ENCODE measurements around the gene TNRC6A. TPM values are rescaled to one million over a fixed set of nuclear protein-coding genes. Genes with fewer than 3 reads are reported as not detected.

Gene TNRC6A
- total and polyA plus RNA-seq, 10 of the 15 experiments (the other 5 are each of a cell fraction or from before 2014, with no cell fraction given), result 4.6 to 41.3 (median 29.7) TPM

GRCh38 chr16:24822974-24823373 lies 93.5 kb downstream of the TNRC6A start (continued):
- TF ChIP-seq E2F8 (IDR thresholded peaks at IDR 0.05; ENCODE audit: low read depth, partially characterized antibody) (no peak), KDM1A (IDR thresholded peaks at IDR 0.05; ENCODE audit: borderline replicate concordance) (no peak), POLR2AphosphoS2 (IDR thresholded peaks at IDR 0.05; ENCODE audit: low read depth, low read length) (no peak), EED (IDR thresholded peaks at IDR 0.05; ENCODE audit: low read depth) (no peak), REST (IDR thresholded peaks at IDR 0.05; ENCODE audit: low read depth, low read length) (no peak), ESRRA (IDR thresholded peaks at IDR 0.05; ENCODE audit: low read length) (no peak)

GRCh38 chr16:24825696-24826095 lies 96.2 kb downstream of the TNRC6A start:
- ChIA-PET SMC1A (ENCODE audit: uncharacterized antibody, unreplicated experiment) (interaction anchor here (0.5 kb wide), 1 partner anchor 73 kb away, joined by 3 read pairs; no protein-coding TSS in a partner anchor), POLR2A (interaction anchor here (0.5 kb wide), 1 partner anchor 171 kb away, joined by 3 read pairs; no protein-coding TSS in a partner anchor), RAD21 (ENCODE audit: unreplicated experiment) (no interaction called here), CTCF (no interaction called here)
- WGBS (ENCODE audit: insufficient coverage, insufficient replicate concordance, low lambda C conversion rate, missing lambda C conversion rate), result 96% methylated on average over 10 of the region's 10 CpGs
- H3K36me3 ChIP-seq (ENCODE audit: control insufficient read depth in 2 of 2, insufficient read depth in 2 of 2, low read length in 1 of 2), result peaks cover 5 to 22% of the 10 kb centered on the region in 2 experiments; a peak in 3 of 4 replicates
- no peaks in the 10 kb centered on the region for H3K27me3 ChIP-seq (replicated peaks in 1 of 2; ENCODE audit: control insufficient read depth in 2 of 2, insufficient read depth in 2 of 2, low read length in 1 of 2)
- ATAC-seq (no peak), DNase-seq (ENCODE audit: low read depth, low spot score) (no peak), FAIRE-seq (no peak)
- BruUV-seq (replicated peaks), result no TSS peak
- no peak overlapping the region for H3K4me3 ChIP-seq
- intact Hi-C loops (cut with micrococcal nuclease; ENCODE audit: unreplicated experiment), result no loop called here
- in situ Hi-C loops (cut with MboI), result no loop called here
- H3K79me2 ChIP-seq (ENCODE audit: control insufficient read depth, insufficient read depth, low read length), result no peaks in the 10 kb centered on the region
- no peaks in the 10 kb centered on the region for H3K4me1 ChIP-seq (ENCODE audit: control insufficient read depth, insufficient read depth, low read length)
- H3K4me2 ChIP-seq (ENCODE audit: control insufficient read depth, insufficient read depth), result no peak overlapping the region
- H3K27ac ChIP-seq (ENCODE audit: control insufficient read depth, insufficient read depth), result no peak overlapping the region
- no peak overlapping the region for H2AFZ ChIP-seq (ENCODE audit: control insufficient read depth, low read depth, low read length)
- TF ChIP-seq RCOR1 (conservative IDR thresholded peaks at IDR 0.05; ENCODE audit: low read depth, low read length) (no peak), PKNOX1 (IDR thresholded peaks at IDR 0.05) (no peak), RELA (IDR thresholded peaks at IDR 0.05; ENCODE audit: borderline replicate concordance, partially characterized antibody) (no peak), STAT1 (conservative IDR thresholded peaks at IDR 0.05) (no peak)
- H4K20me1 ChIP-seq (ENCODE audit: control insufficient read depth, insufficient read depth), result no peaks in the 10 kb centered on the region
- no peaks in the 10 kb centered on the region for H3K9me3 ChIP-seq (replicated peaks; ENCODE audit: control insufficient read depth, insufficient read depth, low read length)
- no peak overlapping the region for H3K9ac ChIP-seq (ENCODE audit: control insufficient read depth, insufficient read depth, low read length)
